Mesenchymal stem cell (in vitro differentiated cells and primary cell): ENCODE measurements around the gene KIF6.

ENCODE experiments used
- DNase-seq: peaks from one replicate; pipeline ENCODE4 v3.0.0-alpha.2; 2013
- H2AFZ ChIP-seq: one replicate; pipeline ENCODE4 v1.6.1; 2013; ENCODE audit warnings: low read depth, mild to moderate bottlenecking, control low read depth, inconsistent platforms, low read length, moderate library complexity
- H2AK5ac ChIP-seq: 2 replicates; pipeline ENCODE4 v1.6.1; 2013; ENCODE audit warnings: low read length, moderate library complexity, mild to moderate bottlenecking, inconsistent platforms; ENCODE audit not compliant: severe bottlenecking
- H2BK120ac ChIP-seq: one replicate; pipeline ENCODE4 v1.6.1; 2013; ENCODE audit warnings: low read depth, mild to moderate bottlenecking, inconsistent platforms, low read length, moderate library complexity
- H2BK12ac ChIP-seq, 2 experiments: one replicate each; pipeline ENCODE4 v1.6.1; 2013; ENCODE audit warnings: inconsistent platforms in 2 of 2, low read length in 2 of 2, mild to moderate bottlenecking in 2 of 2, moderate library complexity in 2 of 2, control low read depth in 1 of 2
- H2BK15ac ChIP-seq: one replicate; pipeline ENCODE4 v1.6.1; 2013; ENCODE audit warnings: mild to moderate bottlenecking, low read depth, inconsistent platforms; ENCODE audit not compliant: poor library complexity, severe bottlenecking
- H2BK5ac ChIP-seq: 2 replicates; pipeline ENCODE4 v1.6.1; 2013; ENCODE audit warnings: low read depth, mild to moderate bottlenecking, low read length, control low read depth, inconsistent platforms; ENCODE audit not compliant: poor library complexity, severe bottlenecking
- H3K14ac ChIP-seq, 2 experiments: one replicate each; pipeline ENCODE4 v1.6.1; 2013; ENCODE audit warnings: inconsistent platforms in 2 of 2, low read length in 2 of 2, control low read depth in 1 of 2, mild to moderate bottlenecking in 1 of 2, moderate library complexity in 1 of 2
- H3K18ac ChIP-seq, 2 experiments: one replicate each; pipeline ENCODE4 v1.6.1; 2013; ENCODE audit warnings: inconsistent platforms in 2 of 2, low read length in 2 of 2, control low read depth in 1 of 2, low read depth in 1 of 2, mild to moderate bottlenecking in 1 of 2
- H3K23ac ChIP-seq, 2 experiments: one replicate each; pipeline ENCODE4 v1.6.1; 2013; ENCODE audit warnings: inconsistent platforms in 2 of 2, low read length in 2 of 2, mild to moderate bottlenecking in 2 of 2, moderate library complexity in 2 of 2, control low read depth in 1 of 2
- H3K27ac ChIP-seq: 2 replicates; pipeline ENCODE4 v1.5.1; 2013; ENCODE audit warnings: mild to moderate bottlenecking, moderate library complexity, low read length, control low read depth, inconsistent platforms; ENCODE audit not compliant: poor library complexity, severe bottlenecking
- H3K27me3 ChIP-seq, 2 experiments: 2 replicates each; pipeline versions ENCODE4 v1.6.1 to v1.7.0; 2013; ENCODE audit warnings: low read length in 2 of 2, mild to moderate bottlenecking in 2 of 2, moderate library complexity in 2 of 2, control low read depth in 1 of 2, inconsistent platforms in 1 of 2; ENCODE audit not compliant: control insufficient read depth in 1 of 2, insufficient read depth in 1 of 2
- H3K36me3 ChIP-seq, 2 experiments: 2 replicates each; pipeline versions ENCODE4 v1.6.1 to v1.7.0; 2013; ENCODE audit warnings: low read length in 2 of 2, control low read depth in 1 of 2, inconsistent platforms in 1 of 2, low read depth in 1 of 2, mild to moderate bottlenecking in 1 of 2; ENCODE audit not compliant: insufficient read depth in 2 of 2, control insufficient read depth in 1 of 2
- H3K4ac ChIP-seq, 2 experiments: one replicate each; pipeline ENCODE4 v1.6.1; 2013; ENCODE audit warnings: inconsistent platforms in 2 of 2, low read length in 2 of 2, mild to moderate bottlenecking in 2 of 2, moderate library complexity in 2 of 2, control low read depth in 1 of 2, low read depth in 1 of 2
- H3K4me1 ChIP-seq: 2 replicates; pipeline ENCODE4 v1.6.1; 2013; ENCODE audit warnings: low read depth, low read length, control low read depth; ENCODE audit not compliant: control insufficient read depth, insufficient read depth
- H3K4me2 ChIP-seq: 2 replicates; pipeline ENCODE4 v1.6.1; 2013; ENCODE audit warnings: low read length, mild to moderate bottlenecking, inconsistent platforms; ENCODE audit not compliant: poor library complexity, severe bottlenecking
- H3K4me3 ChIP-seq, 2 experiments: 2 replicates each; pipeline versions ENCODE4 v1.5.1 to v1.7.0; 2013; ENCODE audit warnings: low read length in 2 of 2, mild to moderate bottlenecking in 2 of 2, control low read depth in 1 of 2, low read depth in 1 of 2; ENCODE audit not compliant: insufficient read depth in 1 of 2
- H3K79me1 ChIP-seq: replicated peaks from 2 replicates; pipeline ENCODE4 v1.6.1; 2013; ENCODE audit warnings: mild to moderate bottlenecking, control low read depth, low read length, inconsistent platforms; ENCODE audit not compliant: poor library complexity, severe bottlenecking
- H3K9ac ChIP-seq: 2 replicates; pipeline ENCODE4 v1.7.0; 2013; ENCODE audit warnings: mild to moderate bottlenecking, low read length, moderate library complexity
- H3K9me3 ChIP-seq: 2 replicates; pipeline ENCODE4 v1.7.0; 2013; ENCODE audit warnings: mild to moderate bottlenecking, low read length; ENCODE audit not compliant: control insufficient read depth
- H4K8ac ChIP-seq: one replicate; pipeline ENCODE4 v1.6.1; 2013; ENCODE audit warnings: inconsistent platforms, mild to moderate bottlenecking, low read length, moderate library complexity
- H4K91ac ChIP-seq: one replicate; pipeline ENCODE4 v1.6.1; 2013; ENCODE audit warnings: mild to moderate bottlenecking, low read length, inconsistent platforms
- WGBS: methylation state at CpG from one replicate; pipeline ENCODE4 v1.1.7; 2013; ENCODE audit warnings: mixed read lengths; 5-methylcytosine and 5-hydroxymethylcytosine counted together

Gene KIF6

GRCh38 chr6:39568896-39569295, 156.3 kb downstream of the KIF6 start:
- Histone ChIP-seq H3K4me3 (no peak overlapping the region), H2BK120ac (no peak overlapping the region), H4K91ac (no peak overlapping the region), H3K14ac (no peak overlapping the region), H3K18ac (no peak overlapping the region), H2BK12ac (no peak overlapping the region), H3K9me3 (no peaks in the 10 kb centered on the region), H2AK5ac (no peak overlapping the region), H2BK5ac (no peak overlapping the region), H2BK15ac (no peak overlapping the region), H3K4ac (no peak overlapping the region), H2AFZ (no peak overlapping the region), H3K4me2 (no peak overlapping the region), H4K8ac (no peak overlapping the region), H3K27ac (no peak overlapping the region), H3K23ac (no peak overlapping the region), H3K9ac (no peak overlapping the region), H3K36me3 (no peaks in the 10 kb centered on the region), H3K4me1 (peaks cover 2% of the 10 kb centered on the region), H3K27me3 (no peaks in the 10 kb centered on the region), H3K79me1 (no peaks in the 10 kb centered on the region)
- peak; percentile 65 for DNase-seq
- no CpG with 5 or more reads among the region's 1 CpG for WGBS

- Histone ChIP-seq H3K79me1 (no peaks in the 10 kb centered on the region), H3K14ac (no peak overlapping the region), H2AFZ (no peak overlapping the region), H3K27ac (no peak overlapping the region), H3K36me3 (no peaks in the 10 kb centered on the region), H3K4ac (no peak overlapping the region), H4K91ac (no peak overlapping the region), H3K4me1 (peaks cover 2% of the 10 kb centered on the region), H3K23ac (no peak overlapping the region), H2BK15ac (no peak overlapping the region), H2BK12ac (no peak overlapping the region), H3K9ac (no peak overlapping the region), H3K4me2 (no peak overlapping the region), H3K27me3 (no peaks in the 10 kb centered on the region), H3K9me3 (no peaks in the 10 kb centered on the region), H3K4me3 (no peak overlapping the region), H2AK5ac (no peak overlapping the region), H2BK5ac (no peak overlapping the region), H2BK120ac (no peak overlapping the region), H4K8ac (no peak overlapping the region), H3K18ac (no peak overlapping the region)
- DNase-seq: no peak
- 100% methylated on average over 1 of the region's 2 CpGs for WGBS
These were observed 158.1 kb downstream of the KIF6 start for GRCh38 chr6:39567091-39567490.

DNA sequence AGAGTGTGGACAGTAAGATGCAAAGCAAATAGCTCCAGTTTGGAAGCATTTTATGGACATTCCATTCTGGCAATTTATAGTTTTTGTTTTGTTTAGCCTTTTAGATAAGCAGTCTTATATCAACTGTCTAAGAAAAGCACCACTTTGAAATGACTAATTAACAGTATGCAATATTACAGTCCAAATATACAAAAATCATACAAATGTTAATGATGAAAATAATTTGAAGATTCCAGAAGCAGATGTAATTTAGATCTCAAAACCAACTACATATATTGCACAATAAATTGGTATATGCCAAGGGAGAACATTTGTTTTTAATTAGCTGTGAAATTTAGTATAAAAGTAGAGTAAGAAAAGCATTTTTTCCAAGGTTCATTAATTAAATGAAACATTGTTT, 158.8 kb downstream of the KIF6 start:
- Histone ChIP-seq H3K79me1 (no peaks in the 10 kb centered on the region), H3K4me2 (no peak overlapping the region), H3K23ac (no peak overlapping the region), H2AFZ (no peak overlapping the region), H2BK15ac (no peak overlapping the region), H3K27ac (no peak overlapping the region), H3K4me3 (no peak overlapping the region), H4K91ac (no peak overlapping the region), H3K18ac (no peak overlapping the region), H3K4ac (no peak overlapping the region), H2BK5ac (no peak overlapping the region), H2BK120ac (no peak overlapping the region), H4K8ac (no peak overlapping the region), H3K27me3 (no peaks in the 10 kb centered on the region), H3K36me3 (no peaks in the 10 kb centered on the region), H3K9me3 (no peaks in the 10 kb centered on the region), H3K14ac (no peak overlapping the region), H3K4me1 (peaks cover 4% of the 10 kb centered on the region), H2BK12ac (no peak overlapping the region), H3K9ac (no peak overlapping the region), H2AK5ac (no peak overlapping the region)
- DNase-seq: peak; percentile 46

GRCh38 chr6:39565956-39566355, 159.3 kb downstream of the KIF6 start:
- Histone ChIP-seq H3K4ac (no peak overlapping the region), H3K36me3 (no peaks in the 10 kb centered on the region), H2BK5ac (no peak overlapping the region), H3K14ac (no peak overlapping the region), H3K4me1 (peaks cover 4% of the 10 kb centered on the region), H3K9ac (no peak overlapping the region), H3K79me1 (no peaks in the 10 kb centered on the region), H3K27me3 (no peaks in the 10 kb centered on the region), H3K4me2 (no peak overlapping the region), H2BK12ac (no peak overlapping the region), H2BK15ac (no peak overlapping the region), H3K9me3 (no peaks in the 10 kb centered on the region), H2AFZ (no peak overlapping the region), H3K23ac (no peak overlapping the region), H4K91ac (no peak overlapping the region), H3K27ac (no peak overlapping the region), H2BK120ac (no peak overlapping the region), H4K8ac (no peak overlapping the region), H3K4me3 (no peak overlapping the region), H2AK5ac (peak overlapping the region; percentile 58), H3K18ac (no peak overlapping the region)
- 82% methylated on average over 1 of the region's 1 CpG for WGBS
- peak; percentile 45 for DNase-seq
